AG10803 (cell line): ENCODE measurements around the gene ALOX5AP.

Source experiments
- DNase-seq: peaks from one replicate; pipeline ENCODE4 v3.0.0; 2010; ENCODE audit warnings: low read depth
- H3K4me3 ChIP-seq: 2 replicates; pipeline ENCODE4 v1.5.1; 2011; ENCODE audit warnings: mild to moderate bottlenecking, low read length, control low read depth
- TF ChIP-seq, protein P1 (sequence below): conservative IDR thresholded peaks from 2 replicates; pipeline ENCODE4 v1.5.1; 2011; ENCODE audit warnings: mild to moderate bottlenecking, low read length, control low read depth, inconsistent platforms

ALOX5AP gene

DNA sequence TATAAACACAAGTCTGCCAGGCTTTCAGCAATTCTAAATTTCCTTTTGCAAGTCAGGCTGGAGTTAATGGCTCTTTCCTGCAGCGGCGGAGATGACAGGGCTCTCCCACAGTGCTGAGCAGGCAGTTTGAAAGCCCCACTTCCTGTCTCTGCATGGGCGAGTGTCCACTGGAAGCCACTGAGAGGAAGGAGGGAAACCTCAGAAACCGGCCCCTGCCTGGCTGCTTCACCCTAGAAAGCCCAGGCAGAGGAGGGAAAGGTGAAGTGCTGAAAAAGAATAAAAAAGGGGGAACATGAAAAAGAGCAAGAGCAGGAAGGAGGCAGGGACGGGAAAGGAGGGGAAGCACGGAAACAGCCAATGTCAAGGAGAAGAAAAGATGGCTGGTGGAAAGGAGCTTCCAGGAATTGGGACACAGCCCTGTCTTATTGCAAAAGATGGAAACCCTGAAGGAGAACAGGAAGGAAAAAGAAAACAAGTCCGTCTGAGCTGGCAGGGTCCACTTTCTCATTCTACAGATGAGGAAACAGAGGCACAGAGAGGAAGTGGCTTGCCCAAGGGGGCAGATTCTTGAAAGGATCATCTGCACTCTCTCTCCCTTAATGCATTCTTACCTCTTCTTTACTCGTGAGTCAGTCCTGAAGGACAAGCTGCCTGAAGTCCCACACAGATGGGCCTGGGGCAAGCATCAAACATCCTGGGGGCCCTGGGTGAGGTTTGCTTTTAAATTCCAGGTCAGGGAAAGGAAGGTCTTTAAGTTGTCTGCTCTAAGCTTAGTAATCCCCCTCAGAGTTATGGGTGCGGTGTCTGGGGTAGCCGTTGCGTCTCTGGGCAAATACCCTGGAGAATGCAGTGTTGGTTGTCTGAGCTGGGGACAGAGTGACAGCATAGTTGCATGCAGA is 38.8 kb upstream of the ALOX5AP start:
- H3K4me3 ChIP-seq, result no peak overlapping the region
- TF ChIP-seq, protein P1, sequence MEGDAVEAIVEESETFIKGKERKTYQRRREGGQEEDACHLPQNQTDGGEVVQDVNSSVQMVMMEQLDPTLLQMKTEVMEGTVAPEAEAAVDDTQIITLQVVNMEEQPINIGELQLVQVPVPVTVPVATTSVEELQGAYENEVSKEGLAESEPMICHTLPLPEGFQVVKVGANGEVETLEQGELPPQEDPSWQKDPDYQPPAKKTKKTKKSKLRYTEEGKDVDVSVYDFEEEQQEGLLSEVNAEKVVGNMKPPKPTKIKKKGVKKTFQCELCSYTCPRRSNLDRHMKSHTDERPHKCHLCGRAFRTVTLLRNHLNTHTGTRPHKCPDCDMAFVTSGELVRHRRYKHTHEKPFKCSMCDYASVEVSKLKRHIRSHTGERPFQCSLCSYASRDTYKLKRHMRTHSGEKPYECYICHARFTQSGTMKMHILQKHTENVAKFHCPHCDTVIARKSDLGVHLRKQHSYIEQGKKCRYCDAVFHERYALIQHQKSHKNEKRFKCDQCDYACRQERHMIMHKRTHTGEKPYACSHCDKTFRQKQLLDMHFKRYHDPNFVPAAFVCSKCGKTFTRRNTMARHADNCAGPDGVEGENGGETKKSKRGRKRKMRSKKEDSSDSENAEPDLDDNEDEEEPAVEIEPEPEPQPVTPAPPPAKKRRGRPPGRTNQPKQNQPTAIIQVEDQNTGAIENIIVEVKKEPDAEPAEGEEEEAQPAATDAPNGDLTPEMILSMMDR, result no peak
- DNase-seq, result peak; percentile 34

DNA sequence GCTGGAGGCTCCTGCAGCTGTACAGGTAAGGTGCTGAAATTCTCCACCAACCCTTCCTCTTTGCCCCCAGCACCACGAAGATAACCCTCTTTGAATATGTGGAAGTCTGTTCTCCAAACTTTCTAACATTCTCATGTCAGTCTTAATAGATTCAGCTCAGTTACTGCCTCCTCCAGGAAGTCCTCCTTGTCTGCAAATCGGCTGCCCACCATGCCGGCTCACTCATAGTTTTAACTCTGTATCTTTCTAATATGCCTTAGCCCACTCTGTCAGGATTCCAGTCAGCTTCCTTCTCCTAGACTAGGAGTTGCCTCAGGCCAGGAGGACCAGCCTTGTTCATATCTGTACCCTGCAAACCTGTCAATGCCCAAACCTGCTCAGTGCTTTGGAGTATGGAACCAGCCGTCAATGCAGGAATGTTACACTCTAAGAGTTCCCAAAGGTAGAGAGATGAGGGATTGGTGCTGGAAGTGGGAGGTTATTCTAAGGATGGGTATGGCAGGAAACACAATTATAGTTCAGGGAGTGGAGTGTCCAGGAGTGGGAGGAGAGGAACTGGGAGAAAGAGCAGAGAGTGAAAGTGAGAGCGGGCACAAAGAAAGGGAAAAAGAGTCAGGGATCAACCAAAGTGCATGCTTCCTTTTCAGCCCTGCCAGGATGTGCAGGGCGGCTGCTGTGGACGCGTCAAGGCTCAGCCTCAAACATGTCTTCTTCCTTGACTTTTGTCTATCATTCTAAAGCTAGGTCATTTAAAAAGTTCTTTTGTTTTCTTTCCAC is 38.0 kb upstream of the ALOX5AP start:
- peak; percentile 18 for DNase-seq
- peak overlapping the region; percentile 32 for H3K4me3 ChIP-seq
- TF ChIP-seq, protein P1, result no peak

DNA sequence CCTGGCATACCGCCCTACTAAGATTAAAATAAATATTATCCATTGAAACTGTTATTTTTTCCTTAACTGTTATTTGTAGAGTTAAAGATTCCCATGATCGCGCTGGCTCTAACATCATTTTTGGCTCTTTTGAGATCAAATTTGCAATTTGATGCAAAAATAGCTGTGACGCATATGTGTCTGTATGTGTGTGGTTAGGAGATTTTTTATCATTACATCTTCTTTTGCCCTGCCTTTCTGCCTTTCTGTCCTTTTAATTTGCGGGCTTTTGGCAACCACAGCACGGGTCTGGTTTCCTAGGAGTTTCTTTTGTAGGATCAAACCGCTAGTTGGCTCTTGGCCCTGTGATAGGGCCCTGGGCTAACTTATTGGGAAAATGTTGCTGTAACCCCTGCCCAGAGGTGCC is 37.3 kb upstream of the ALOX5AP start:
- H3K4me3 ChIP-seq, result no peak overlapping the region; the same call in 1 of the 2 replicates
- TF ChIP-seq, protein P1, result no peak
- peak; percentile 78 for DNase-seq

DNA sequence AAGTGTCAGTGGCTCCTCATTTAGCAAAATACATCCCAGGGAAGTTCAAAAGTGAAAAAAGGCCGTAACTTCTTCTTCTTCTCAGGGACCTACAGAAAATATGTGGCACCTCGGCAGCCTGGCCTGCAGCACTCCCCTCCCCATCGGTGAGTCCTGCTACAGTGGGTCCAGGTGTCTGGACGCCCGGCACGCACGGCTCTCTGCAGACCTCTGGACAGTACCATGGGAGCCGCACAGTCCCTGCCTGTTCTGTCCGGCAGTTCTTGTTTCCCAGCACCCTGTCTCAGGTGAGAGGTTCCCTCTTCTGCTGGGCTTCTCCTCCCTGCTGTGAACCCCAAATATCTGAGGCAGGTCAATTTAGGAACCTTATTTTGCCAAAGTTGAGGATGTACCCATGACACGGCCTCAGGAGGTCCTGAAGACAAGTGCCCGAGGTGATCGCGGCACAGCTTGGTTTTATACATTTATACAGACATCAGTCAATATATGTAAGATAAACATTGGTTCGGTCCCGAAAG is 36.8 kb upstream of the ALOX5AP start:
- no peak overlapping the region for H3K4me3 ChIP-seq
- TF ChIP-seq, protein P1, result no peak
- DNase-seq, result no peak

DNA sequence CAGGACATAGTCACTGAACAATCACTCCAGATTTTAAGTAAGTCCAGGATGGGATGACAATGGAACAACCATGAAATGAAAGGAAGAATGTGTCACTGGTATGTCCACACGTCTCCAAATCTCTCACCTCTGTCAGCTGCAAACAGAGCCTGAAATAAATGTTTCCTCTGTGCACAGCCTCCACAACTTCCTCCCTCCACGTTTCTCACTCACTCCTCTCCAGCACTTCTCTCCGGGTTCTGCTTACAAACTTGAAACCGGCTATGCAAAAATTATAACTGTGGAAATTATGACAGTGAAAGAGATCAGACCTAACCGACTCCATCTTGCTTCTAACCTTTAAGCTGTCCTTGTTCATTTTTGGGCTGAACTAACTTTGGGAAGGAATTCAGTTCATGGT is 35.0 kb upstream of the ALOX5AP start:
- H3K4me3 ChIP-seq, result no peak overlapping the region
- no peak for DNase-seq

DNA sequence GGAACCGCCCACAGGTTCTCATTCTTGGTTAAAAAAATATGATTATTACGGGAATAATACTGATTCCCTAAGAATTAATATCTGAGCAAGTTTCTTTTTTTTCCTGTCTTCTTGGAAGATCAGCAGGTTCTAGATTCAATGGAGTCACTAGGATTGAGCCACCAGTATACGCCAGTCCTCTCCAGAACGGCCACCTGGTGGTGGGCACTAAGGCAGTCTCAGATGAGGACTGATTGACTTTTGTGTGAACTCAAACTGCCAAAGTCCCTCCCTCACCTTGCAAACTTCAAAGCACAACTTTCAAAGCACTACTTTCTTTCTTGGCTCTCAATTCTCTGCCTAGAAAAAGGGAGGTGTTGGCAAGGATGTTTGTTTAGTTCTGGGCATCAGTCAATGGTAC is 33.3 kb upstream of the ALOX5AP start:
- DNase-seq, result no peak
- TF ChIP-seq, protein P1, result no peak
- no peak overlapping the region for H3K4me3 ChIP-seq

More for the DNA sequence above, 35.0 kb upstream of the ALOX5AP start:
- TF ChIP-seq, protein P1, result no peak
